HG03571 (cell line): ENCODE data around the gene FCSK.
"Not testable (repeated sequence)": the region's sequence is repeated elsewhere in the genome, so short reads cannot be mapped to it uniquely, and the experiment has no call there.

Source experiments
- ATAC-seq: cut with Tn5 transposase; IDR thresholded peaks from one replicate; pipeline ENCODE4 v1.9.1; 2021; ENCODE audit not compliant: unreplicated experiment

Gene FCSK

GRCh38 chr16:70522216-70523075 lies 68.1 kb downstream of the FCSK start:
- no peak for ATAC-seq

- ATAC-seq = peak; percentile 60
These were observed 68.8 kb downstream of the FCSK start, which contains the start of gene COG4 for GRCh38 chr16:70523076-70523742. Gene COG4, minus strand, starts transcription at chr16:70523554. Its CDS starts 11 bp downstream, at chr16:70523543.

GRCh38 chr16:70523743-70524398 lies 69.5 kb downstream of the FCSK start, which contains the start of gene SF3B3:
Gene SF3B3, plus strand, starts transcription at chr16:70523816. Its CDS starts 2,841 bp downstream, at chr16:70526657.
- peak; percentile 43 for ATAC-seq

- not testable (repeated sequence) for ATAC-seq
These were observed 70.0 kb downstream of the FCSK start for GRCh38 chr16:70524399-70524825.

- ATAC-seq = no peak
These were observed 72.0 kb downstream of the FCSK start for GRCh38 chr16:70526403-70526802.

GRCh38 chr16:70527315-70527996 lies 73.1 kb downstream of the FCSK start:
- ATAC-seq = no peak

GRCh38 chr16:70529051-70529777 lies 74.8 kb downstream of the FCSK start:
- ATAC-seq = no peak
